A549 treated with Hydrocortisone at 1 μM for 4 hours (cell line): Measurements from ENCODE around the gene LRRC74B. TPM values are rescaled to one million over a fixed set of nuclear protein-coding genes. Genes with fewer than 3 reads are reported as not detected.

Source experiments
- total RNA-seq: library from RNA; stranded (reverse); fragments of 200-300 nt; extraction: Qiagen RNA extraction; gene quantifications from 5 replicates; pipeline ENCODE4 v1.2.3, GENCODE V29; 2022

The LRRC74B gene
- 0.02 to 0.07 TPM (median 0.07 TPM) in 3 of 5 replicates, not detected in the others for total RNA-seq

GRCh38 chr22:21045585-21046294 is at the start of gene LRRC74B:
Gene LRRC74B, plus strand, starts transcription at chr22:21045946. Its CDS starts 41 bp downstream, at chr22:21045987.

GRCh38 chr22:21001601-21002325 is 44.0 kb upstream of the LRRC74B start, which contains the start of gene THAP7:
Gene THAP7, minus strand, starts transcription at chr22:21002118. Its CDS starts 207 bp downstream, at chr22:21001911.

GRCh38 chr22:21014726-21015465 is 30.9 kb upstream of the LRRC74B start, which contains the start of gene P2RX6:
Gene P2RX6, plus strand, starts transcription at chr22:21015165. Its CDS starts 10 bp downstream, at chr22:21015175.

GRCh38 chr22:21032037-21032867 is 13.5 kb upstream of the LRRC74B start, which contains the start of gene SLC7A4:
Gene SLC7A4, minus strand, starts transcription at chr22:21032561. Its CDS starts 749 bp downstream, at chr22:21031812.

Other genes starting within 250 kb of the LRRC74B start
- gene PI4KA, start 187.1 kb upstream of the LRRC74B start, total RNA-seq: 18.9 to 21.8 TPM (median 20.5 TPM) in 5 replicates
- 13.6 to 19.1 TPM (median 17.6 TPM) in 5 replicates for gene SNAP29, start 186.9 kb upstream of the LRRC74B start, total RNA-seq
- 20.9 to 30.9 TPM (median 22.3 TPM) in 5 replicates for gene CRKL, start 128.5 kb upstream of the LRRC74B start, total RNA-seq
- gene AIFM3, start 78.7 kb upstream of the LRRC74B start, total RNA-seq: 1.6 to 3.8 TPM (median 3.5 TPM) in 5 replicates
- gene LZTR1, start 63.6 kb upstream of the LRRC74B start, total RNA-seq: 15.6 to 19.9 TPM (median 16.1 TPM) in 5 replicates
- gene THAP7, start 43.8 kb upstream of the LRRC74B start, total RNA-seq: 16.9 to 27.1 TPM (median 22.5 TPM) in 5 replicates
- gene P2RX6, start 30.8 kb upstream of the LRRC74B start, total RNA-seq: 0.56 to 0.97 TPM (median 0.79 TPM) in 5 replicates
- gene SLC7A4, start 13.4 kb upstream of the LRRC74B start, total RNA-seq: not detected in 5 replicates